ENCODE data around the gene ADARB1. TPM values are rescaled to one million over a fixed set of nuclear protein-coding genes. Genes with fewer than 3 reads are reported as not detected.

The ADARB1 gene
- total RNA-seq, 1 donor from 2014 or later, result 41.4 TPM

DNA sequence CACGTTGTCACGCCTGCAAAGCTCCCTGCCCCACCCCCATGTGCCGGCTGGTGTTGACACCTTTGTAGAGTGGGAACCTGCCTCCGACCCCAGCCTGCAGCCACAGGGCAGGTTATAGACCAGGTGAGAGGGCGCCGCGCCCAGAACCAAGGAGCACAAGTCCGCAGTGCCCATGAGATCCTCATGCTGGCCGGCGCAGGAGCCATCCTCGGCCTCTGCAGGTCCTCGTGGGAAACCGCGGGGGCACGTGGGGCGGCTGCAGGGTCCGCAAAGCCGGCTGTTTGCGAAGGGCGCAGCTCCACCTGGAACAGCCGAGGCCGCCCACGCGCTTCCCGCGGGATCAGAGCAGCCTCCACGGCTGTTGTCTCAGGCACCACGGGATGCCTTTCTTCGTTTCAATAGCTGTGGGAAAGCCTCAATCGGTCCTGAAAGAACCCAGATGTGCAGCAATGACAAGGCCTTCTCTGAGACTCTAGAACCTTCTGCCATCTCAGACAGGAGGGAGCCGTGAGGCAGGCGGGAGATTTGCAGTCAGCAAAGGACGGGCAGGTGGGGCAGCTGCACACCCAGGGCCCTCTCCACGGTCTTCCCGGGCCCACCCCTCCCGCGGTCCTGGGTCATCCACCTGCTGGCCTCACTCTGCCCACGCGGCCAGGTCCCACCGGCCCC lies 183.4 kb downstream of the ADARB1 start:
- intact Hi-C loops (cut with micrococcal nuclease), result no loop called here

GRCh38 chr21:45258466-45258865 lies 184.1 kb downstream of the ADARB1 start:
- intact Hi-C loops (cut with micrococcal nuclease), result no loop called here

GRCh38 chr21:45259206-45259840 lies 184.9 kb downstream of the ADARB1 start:
- intact Hi-C loops (cut with micrococcal nuclease), result no loop called here

DNA sequence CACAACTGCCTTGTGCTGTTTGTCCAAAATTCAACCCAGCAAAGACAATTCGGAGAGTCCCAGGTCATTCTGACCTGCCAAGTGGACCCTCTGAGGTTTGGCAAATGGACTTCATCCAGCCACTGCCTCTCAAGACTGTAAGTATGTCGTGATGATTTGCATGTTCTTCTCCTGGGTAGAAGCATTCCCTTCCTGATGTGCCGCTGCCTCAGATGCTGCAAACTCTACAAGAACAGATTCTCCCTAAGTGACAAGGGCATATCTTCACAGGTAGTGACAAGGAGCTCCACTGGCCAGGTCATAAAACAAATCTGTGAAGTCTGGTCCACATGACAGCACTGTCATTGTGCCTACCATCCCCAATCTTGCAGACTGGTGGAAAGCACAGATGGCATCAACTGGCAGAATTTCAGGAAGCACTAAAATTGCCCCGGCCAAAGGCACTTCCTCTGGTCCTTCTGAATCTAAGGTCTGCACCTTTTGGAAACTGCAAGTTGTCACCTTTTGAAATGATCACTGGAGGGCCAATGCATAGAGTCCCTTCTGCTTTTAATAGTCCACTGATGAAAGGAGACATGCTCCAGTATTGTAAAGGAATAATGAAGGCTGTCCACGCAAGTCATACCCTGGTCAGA lies 185.9 kb downstream of the ADARB1 start:
- intact Hi-C loops (cut with micrococcal nuclease), result no loop called here

DNA sequence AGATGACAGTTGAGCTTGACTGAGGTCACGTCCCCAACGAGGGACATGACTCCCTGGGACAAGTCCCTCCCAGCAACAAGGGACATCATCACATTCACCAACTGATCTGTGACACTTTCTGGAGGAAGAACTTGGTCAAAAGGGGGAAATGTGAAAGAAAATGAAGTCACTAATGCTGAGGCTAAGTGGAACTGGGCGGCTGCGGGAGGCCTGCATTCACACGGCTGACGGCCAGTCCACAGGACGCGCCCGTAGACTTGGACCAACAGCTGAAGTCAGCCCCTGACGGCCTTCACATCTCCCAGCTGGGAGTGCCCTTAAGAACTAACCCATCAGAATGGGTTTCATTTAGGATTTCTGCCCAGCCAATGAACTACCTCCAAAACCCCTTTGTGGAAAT lies 186.7 kb downstream of the ADARB1 start:
- intact Hi-C loops (cut with micrococcal nuclease), result no loop called here

- intact Hi-C loops (cut with micrococcal nuclease), result no loop called here
Measured at GRCh38 chr21:45262041-45262581, 187.7 kb downstream of the ADARB1 start.

DNA sequence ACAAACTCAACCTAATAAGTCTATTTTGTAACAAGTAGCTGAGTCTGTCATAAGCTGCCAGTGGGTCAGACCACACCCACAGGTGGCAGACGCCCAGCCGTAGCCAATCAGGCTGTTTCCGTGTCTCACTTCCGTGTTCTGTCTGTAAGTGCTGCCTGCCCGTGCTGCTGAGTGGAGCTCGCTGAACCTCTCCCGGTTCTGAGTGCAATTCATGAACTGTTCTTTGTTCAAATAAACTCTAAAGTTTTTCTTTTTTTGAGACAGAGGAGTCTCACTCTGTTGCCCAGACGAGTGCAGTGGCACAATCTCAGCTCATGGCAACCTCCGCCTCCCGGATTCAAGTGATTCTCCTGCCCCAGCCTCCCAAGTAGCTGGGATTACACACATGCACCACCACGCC lies 188.2 kb downstream of the ADARB1 start:
- intact Hi-C loops (cut with micrococcal nuclease), result no loop called here

- intact Hi-C loops (cut with micrococcal nuclease), result no loop called here
Measured at GRCh38 chr21:45263534-45263933, 189.2 kb downstream of the ADARB1 start.

- intact Hi-C loops (cut with micrococcal nuclease), result no loop called here
Measured at GRCh38 chr21:45264146-45264911, 189.9 kb downstream of the ADARB1 start.

- intact Hi-C loops (cut with micrococcal nuclease), result loop anchor here (5.0 kb wide), 1 partner anchor 113 kb away; no protein-coding TSS in a partner anchor
Measured at GRCh38 chr21:45264912-45265515, 190.6 kb downstream of the ADARB1 start.

DNA sequence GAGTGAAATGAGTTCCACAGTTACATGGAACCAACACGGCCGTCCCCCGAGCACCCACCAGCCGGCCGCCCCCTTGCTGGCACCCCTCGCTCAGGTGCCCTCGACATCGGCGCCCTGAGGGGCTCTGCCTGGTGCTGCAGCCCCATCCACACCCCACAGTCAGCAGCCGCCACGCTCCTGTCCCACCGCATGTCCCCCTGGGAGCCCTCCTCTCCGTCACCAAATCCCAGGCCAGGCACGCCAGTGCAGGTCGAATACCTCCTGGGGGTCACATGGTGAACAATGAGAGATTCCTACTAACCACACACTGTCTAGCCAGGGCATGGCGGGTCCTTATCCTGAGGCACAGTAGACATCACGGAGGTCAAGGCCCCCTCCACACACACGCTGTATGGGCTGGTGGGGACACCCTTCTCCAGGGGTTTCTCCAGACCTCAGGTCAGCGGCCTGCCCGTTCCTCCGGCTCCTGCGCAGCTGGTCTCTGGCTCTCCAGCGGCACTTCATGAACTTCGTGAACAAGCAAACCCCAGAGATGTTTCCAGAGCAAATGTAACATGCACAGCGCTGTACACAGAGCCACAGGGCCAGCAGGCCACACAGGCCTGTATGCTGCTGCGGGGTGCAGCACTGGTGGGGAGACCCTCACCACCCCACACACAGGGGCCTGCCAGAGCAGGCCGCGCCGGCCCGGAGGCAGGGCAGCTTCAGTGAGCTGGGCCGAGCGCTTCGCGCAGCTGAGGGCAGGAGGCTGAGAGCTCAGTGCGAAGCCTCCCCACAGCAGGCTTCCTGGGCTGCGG lies 191.5 kb downstream of the ADARB1 start:
- intact Hi-C loops (cut with micrococcal nuclease), result loop anchor here (1.0 to 5.0 kb wide), 2 partner anchors 38 to 114 kb away; no protein-coding TSS in a partner anchor

- intact Hi-C loops (cut with micrococcal nuclease), result loop anchor here (1.0 to 5.0 kb wide), 2 partner anchors 38 to 114 kb away; no protein-coding TSS in a partner anchor
Measured at GRCh38 chr21:45266518-45267389, 192.4 kb downstream of the ADARB1 start.

GRCh38 chr21:45267390-45267760 lies 193.0 kb downstream of the ADARB1 start:
- intact Hi-C loops (cut with micrococcal nuclease), result loop anchor here (5.0 kb wide), 1 partner anchor 115 kb away; no protein-coding TSS in a partner anchor

DNA sequence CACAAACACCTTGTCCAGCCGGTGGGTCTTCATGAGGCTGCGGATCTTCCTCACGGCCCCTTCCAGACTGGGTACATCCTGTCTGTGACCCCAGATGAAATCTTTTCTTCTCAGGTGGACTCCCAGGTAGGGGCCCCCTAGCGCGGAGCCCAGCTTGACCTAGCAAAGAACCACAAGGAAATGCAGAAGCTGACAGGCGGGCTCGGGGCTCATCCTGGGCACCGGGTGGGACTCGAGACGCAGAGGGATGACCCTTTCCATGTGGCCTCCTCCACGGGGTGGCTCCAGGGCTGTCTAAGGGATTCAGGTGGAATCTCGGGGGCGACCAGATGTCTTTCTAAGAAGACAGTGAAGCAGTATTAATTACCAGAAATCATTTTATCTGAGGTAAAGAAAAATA lies 195.5 kb downstream of the ADARB1 start:
- intact Hi-C loops (cut with micrococcal nuclease), result loop anchor here (5.0 kb wide), 1 partner anchor 118 kb away; no protein-coding TSS in a partner anchor

GRCh38 chr21:45270306-45270821 lies 196.0 kb downstream of the ADARB1 start:
- intact Hi-C loops (cut with micrococcal nuclease), result no loop called here
